D721Med (cell line): ENCODE results near the gene FBXO42.
"Not testable (repeated sequence)": the region's sequence is repeated elsewhere in the genome, so short reads cannot be mapped to it uniquely, and the experiment has no call there.

Experiments
- DNase-seq: peaks from one replicate; pipeline ENCODE4 v3.0.0; 2011; ENCODE audit warnings: low spot score; ENCODE audit not compliant: insufficient read length
- FAIRE-seq: peaks from 2 replicates; lab custom pipeline; 2011; peaks lifted over from hg19 to GRCh38; lab: Jason Lieb, UNC
- TF ChIP-seq, protein P1 (sequence below): IDR thresholded peaks from 2 replicates; pipeline ENCODE4 v1.5.1; 2012; ENCODE audit warnings: mild to moderate bottlenecking, control low read depth; ENCODE audit not compliant: insufficient read depth; ENCODE audit errors: missing control alignments

The FBXO42 gene

DNA sequence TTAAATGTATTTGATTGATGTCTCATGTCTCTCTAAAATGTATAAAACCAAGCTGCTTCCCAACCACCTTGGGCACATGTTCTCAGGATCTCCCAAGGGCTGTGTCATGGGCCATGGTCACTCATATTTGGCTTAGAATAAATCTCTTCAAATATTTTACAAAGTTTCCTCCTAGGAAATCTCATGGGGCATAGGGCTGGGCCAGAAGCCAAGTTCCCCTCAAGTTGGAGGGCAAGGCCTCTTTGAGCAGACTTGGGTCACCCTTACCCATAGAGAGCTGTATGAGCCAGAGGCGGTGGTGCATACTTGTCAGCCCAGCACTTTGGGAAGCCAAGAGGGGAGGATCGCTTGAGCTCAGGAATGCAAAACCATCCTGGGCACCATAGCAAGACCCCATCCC lies 2.3 kb upstream of the FBXO42 start:
- FAIRE-seq (no peak), DNase-seq (no peak)
- TF ChIP-seq, protein P1, sequence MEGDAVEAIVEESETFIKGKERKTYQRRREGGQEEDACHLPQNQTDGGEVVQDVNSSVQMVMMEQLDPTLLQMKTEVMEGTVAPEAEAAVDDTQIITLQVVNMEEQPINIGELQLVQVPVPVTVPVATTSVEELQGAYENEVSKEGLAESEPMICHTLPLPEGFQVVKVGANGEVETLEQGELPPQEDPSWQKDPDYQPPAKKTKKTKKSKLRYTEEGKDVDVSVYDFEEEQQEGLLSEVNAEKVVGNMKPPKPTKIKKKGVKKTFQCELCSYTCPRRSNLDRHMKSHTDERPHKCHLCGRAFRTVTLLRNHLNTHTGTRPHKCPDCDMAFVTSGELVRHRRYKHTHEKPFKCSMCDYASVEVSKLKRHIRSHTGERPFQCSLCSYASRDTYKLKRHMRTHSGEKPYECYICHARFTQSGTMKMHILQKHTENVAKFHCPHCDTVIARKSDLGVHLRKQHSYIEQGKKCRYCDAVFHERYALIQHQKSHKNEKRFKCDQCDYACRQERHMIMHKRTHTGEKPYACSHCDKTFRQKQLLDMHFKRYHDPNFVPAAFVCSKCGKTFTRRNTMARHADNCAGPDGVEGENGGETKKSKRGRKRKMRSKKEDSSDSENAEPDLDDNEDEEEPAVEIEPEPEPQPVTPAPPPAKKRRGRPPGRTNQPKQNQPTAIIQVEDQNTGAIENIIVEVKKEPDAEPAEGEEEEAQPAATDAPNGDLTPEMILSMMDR: no peak

DNA sequence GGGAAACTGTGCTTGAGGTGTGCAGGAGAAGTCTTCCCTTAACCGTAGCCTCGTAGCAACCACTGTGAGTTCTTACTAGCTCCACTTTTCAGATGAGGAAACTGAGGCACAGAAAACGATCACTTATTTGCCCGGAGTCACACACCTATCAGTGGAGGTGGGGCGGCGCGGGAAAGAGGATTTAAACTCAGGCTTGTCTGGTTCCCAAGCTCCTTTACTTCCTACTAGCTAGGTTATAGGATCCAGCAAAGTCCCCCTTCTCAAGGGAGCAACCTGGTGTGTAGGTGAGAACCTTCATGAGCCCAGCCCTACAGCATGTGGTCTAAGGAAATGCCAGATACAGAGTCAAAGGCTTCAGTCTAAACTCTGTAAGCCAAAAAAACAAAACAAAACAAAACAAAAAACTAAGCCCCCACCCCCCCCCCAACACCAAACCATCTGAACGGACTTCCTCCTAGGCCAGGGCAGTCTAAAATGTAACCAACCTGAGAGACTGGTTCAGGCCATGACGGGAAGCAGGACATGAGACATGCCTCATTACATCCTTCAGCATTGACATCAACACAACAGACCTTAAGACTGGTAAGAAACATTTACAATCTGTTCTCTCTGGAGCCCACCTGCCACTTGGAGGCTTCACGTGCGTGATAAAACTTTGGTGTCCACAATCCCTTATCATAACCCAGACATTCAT lies 709 bp upstream of the FBXO42 start:
- DNase-seq (no peak), FAIRE-seq (no peak)
- TF ChIP-seq, protein P1: no peak

DNA sequence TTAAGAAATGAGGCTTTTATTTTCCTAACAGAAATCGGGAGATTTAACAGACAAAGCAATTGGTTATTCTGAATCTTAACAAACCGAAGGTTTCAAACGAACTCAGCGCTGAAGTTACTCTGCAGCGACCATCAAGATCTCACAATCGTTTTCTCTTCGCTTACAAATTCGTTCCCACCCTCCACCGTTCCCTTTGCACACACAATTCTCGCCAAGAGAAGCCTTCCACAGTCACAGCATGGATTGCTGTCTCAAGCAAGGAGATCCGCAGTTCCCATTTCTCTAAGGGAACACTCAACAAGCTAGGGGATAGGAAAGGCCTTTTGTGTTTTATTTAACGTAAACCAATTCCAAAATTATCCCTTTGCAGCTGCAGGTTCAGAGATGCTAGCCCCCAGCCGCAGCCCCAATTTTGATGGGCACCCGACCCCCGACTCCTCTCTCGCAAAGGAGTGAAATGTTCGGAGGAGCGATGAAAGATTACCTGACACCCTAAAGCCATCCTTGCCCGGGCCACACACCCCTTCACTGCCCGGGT lies 755 bp downstream of the FBXO42 start:
- DNase-seq (no peak), FAIRE-seq (no peak)
- TF ChIP-seq, protein P1: no peak

DNA sequence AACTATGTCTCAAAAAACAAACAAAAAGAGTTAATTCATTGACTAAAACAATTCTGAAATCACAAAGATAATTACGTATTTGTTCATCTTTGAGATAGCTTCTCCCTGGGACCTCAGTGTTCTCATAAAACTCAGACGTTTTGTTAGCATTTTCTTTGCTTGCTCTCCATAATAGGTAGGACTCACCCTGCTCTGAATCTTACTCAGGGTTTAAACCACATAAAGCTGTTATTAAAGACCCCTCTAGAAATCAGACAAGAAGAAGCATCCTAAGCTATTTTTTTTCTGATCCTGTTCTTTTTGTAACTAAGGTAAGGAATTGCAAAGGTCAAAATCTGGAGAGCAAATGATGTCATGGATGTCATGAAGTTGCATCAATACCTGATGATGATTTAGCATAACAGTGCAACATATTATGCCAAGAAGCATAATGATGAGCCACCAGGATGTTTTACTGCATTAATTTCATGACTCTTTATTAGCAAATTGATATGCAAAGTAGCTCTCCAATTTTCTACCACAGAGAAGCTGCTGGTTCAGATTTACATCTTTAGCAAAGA lies 2.4 kb downstream of the FBXO42 start:
- no peak for FAIRE-seq

DNA sequence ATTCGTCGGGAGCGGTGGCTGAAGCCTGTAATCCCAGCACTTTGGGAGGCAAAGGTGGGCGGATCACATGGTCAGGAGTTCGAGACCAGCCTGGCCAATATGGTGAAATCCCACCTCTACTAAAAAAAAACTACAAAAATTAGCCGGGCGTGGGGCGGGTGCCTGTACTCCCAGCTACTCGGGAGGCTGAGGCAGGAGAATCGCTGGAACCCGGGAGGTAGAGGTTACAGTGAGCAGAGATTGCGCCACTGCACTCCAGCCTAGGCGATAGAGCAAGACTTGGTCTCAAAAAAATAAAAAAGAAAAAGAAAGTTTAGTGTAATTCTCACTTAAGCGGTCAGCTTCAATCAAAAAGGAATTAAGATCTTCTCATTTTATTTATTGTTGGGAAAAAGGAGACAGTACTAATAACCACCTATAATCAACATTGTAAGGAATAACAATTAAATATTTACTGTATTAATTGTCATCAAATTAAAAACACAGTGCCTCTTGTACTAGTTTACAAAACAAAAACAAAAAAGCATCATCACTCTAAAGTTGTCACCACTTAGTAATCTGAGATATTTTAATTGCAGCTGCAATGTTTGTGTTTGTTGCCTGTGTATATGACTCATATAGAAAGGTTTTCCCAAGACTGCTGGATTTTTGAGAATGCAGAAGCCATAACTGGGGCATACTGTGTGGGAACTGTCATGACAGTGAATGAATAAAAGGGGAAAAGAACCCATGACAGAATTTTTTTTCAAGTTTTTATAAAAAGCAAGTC lies 3.7 kb downstream of the FBXO42 start:
- TF ChIP-seq, protein P1: no peak
- DNase-seq (no peak), FAIRE-seq (no peak)

More for the DNA sequence above, 2.4 kb downstream of the FBXO42 start:
- no peak for DNase-seq
- TF ChIP-seq, protein P1: no peak

DNA sequence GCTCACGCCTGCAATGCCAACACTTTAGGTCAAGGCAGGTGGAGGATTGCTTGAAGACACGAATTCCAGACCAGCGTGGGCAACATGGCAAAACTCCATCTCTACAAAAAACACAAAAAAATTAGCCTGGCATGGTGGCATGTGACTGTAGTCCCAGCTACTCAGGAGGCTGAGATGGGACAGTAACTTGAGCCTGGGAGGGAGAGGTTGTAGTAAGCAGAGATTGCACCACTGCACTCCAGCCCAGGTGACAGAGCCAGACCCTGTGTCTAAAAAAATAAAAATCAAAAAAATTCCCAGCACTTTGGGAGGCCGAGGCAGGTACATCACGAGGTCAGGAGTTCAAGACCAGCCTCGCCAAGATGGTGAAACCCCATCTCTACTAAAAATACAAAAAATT lies 9.0 kb downstream of the FBXO42 start:
- DNase-seq, FAIRE-seq: not testable (repeated sequence)

DNA sequence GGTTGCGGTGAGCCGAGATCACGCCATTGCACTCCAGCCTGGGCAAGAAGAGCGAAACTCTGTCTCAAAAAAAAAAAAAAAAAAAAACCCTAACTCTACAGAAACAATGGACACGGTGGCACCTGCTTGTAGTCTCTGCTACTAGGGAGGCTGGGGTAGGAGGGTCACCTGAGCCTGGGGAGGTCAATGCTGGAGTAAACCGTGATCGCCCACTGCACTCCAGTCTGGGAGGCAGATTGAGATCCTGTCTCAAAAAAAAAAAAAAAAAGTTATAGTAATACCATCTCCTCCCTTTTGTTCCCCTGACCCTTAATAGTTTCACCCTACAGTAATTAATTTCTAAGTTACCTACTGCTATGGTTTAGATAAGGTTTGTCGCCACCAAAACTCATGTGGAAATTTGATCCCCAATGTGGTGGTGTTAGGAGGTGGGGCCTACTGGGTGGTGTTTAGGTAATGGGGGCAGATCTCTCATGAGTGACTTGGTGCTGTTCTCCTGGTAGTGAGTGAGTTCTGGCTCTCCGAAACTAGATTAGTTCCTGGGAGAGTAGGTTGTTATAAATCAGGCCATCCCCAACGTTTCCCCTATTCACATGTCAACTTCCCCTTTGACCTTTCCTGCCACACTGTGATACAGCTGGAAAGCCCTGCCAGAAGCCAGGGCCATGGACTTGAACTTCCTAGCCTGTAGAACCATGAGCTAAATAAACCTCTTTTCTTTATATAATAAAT lies 9.8 kb downstream of the FBXO42 start:
- no peak for FAIRE-seq
- TF ChIP-seq, protein P1: no peak
- DNase-seq: no peak
